HG03039 (cell line): ENCODE data around the gene ZCCHC10.

Source experiments
- ATAC-seq: cut with Tn5 transposase; IDR thresholded peaks from one replicate; pipeline ENCODE4 v1.9.1; 2021; ENCODE audit warnings: mild to moderate bottlenecking, moderate library complexity; ENCODE audit not compliant: unreplicated experiment

The ZCCHC10 gene

DNA sequence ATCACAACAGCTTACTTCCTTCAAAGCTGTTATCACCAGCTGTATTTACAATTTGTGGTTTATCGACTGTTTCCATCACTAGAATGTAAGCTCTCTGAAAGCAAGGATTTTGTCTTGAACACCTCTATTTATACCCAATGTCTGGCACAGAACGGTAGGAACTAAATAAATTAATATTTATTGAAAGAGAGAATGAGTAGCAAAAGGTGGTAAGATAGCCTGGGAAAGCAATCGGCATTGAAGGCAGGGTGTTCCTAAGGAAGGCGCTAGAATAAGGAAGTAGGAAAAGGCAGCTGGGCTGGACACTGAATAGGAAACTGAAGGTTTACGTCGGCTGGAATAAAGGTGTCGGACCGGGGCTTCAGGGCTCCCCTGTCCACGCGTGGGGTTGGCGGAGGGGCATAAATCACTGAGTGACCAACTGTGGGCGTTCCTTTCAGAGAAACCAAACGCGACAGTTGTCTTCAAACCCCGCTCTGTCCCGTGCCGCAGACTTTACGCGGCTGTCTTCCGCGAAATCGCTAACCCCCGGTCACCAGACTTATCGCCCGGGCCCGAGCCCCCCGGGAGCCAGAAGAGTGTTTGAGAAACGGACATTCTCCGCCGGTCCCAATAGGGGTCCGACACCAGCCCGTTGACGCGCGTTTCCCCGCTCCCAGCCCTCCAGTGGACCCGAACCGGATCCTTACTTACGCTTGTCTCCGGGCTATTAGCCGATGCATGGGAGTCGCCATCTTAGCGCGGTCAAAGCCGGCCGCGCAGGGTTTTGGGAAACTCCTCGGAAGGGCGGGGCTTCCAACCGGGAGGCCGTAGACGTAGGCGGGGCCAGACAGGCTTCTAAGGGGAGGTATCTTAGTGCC lies at the start of gene ZCCHC10:
ZCCHC10 (minus strand) TSS at position 746 of the 860 bp plus-strand sequence; CDS start at position 734, 12 bp downstream.
- peak; percentile 77 for ATAC-seq

- ATAC-seq, result no peak
Measured at GRCh38 chr5:133075572-133076536, 49.5 kb upstream of the ZCCHC10 start.

GRCh38 chr5:133072021-133072420 lies 45.7 kb upstream of the ZCCHC10 start:
- no peak for ATAC-seq

DNA sequence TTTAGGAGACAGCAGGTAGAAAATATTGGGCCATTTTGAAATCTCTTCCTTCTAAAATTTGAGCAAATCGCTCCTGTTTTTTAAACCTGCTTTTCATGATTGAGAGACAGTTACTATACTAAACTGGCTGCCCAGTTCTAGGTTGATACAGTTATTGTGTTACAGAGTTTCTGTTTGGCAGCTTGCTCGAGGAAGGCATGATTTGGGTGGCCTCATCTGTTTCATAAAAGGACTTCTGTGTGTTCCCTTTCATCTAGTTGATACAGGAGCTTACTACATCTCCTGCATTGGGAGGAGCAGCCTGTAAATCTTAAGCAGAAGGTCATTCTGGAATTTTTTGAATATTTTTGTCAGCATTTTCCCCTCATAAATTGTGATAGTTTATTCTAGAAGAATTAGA lies 39.7 kb upstream of the ZCCHC10 start:
- no peak for ATAC-seq

- ATAC-seq, result no peak
Measured at GRCh38 chr5:133065471-133065870, 39.1 kb upstream of the ZCCHC10 start.

GRCh38 chr5:133063965-133064364 lies 37.6 kb upstream of the ZCCHC10 start:
- ATAC-seq, result no peak

DNA sequence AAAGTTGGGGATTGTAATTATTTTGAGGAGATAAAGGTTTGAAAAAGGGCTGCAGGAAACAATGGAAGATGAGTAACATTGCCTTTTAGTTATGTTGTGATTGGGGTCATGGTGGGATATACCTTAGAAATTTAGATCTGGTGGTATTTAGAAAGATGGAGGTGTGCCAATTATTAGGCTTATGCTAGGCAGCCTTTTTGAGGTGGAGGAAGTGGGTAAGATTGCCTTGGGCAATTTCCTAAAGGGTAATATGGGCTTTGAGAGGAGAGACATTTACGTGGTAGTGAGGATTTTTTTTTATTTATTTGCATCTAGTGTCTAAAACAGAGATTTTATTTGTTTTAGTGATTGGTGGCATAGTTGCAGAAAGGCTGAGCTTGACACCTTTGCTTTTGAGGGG lies 35.9 kb upstream of the ZCCHC10 start:
- no peak for ATAC-seq

- ATAC-seq, result no peak
Measured at GRCh38 chr5:133059621-133060020, 33.3 kb upstream of the ZCCHC10 start.

- ATAC-seq, result no peak
Measured at GRCh38 chr5:133056891-133057290, 30.5 kb upstream of the ZCCHC10 start.

DNA sequence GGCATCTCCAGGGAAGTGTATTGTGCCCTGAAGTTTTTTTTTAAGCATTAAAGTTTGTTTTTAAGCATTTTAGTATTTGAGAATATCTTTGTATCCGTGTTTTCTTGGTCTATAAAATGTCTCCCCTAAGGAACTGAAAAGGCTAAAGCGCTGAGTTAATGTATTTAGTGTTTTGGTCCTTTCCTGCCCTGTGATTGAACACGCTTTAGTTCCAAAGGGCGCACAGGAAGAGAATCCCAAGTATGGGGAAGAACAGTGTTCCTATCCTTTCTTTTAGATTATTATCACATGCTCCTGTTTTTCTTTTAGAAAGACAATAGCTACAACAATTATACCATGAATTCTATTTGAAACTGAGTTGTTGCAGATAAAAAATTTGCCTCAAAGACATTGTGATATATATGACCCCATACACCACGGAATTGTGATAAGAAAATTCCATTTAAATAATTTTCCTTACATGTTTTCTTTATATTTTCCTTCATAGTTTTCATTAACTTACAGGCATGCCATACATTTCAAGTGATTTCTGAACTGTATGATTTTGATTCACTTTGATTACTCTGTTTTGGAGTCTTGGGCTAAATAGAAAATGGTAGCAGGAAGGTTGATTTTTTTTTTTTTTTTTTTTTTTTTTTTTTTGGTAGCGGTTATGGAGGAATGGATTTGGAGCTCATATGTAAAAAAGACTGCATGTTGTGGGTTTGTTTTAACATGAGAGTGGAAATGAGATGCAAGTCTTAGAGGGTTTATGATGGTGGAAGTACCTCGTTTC lies 28.5 kb upstream of the ZCCHC10 start:
- no peak for ATAC-seq

- no peak for ATAC-seq
Measured at GRCh38 chr5:133053448-133053847, 27.1 kb upstream of the ZCCHC10 start.

DNA sequence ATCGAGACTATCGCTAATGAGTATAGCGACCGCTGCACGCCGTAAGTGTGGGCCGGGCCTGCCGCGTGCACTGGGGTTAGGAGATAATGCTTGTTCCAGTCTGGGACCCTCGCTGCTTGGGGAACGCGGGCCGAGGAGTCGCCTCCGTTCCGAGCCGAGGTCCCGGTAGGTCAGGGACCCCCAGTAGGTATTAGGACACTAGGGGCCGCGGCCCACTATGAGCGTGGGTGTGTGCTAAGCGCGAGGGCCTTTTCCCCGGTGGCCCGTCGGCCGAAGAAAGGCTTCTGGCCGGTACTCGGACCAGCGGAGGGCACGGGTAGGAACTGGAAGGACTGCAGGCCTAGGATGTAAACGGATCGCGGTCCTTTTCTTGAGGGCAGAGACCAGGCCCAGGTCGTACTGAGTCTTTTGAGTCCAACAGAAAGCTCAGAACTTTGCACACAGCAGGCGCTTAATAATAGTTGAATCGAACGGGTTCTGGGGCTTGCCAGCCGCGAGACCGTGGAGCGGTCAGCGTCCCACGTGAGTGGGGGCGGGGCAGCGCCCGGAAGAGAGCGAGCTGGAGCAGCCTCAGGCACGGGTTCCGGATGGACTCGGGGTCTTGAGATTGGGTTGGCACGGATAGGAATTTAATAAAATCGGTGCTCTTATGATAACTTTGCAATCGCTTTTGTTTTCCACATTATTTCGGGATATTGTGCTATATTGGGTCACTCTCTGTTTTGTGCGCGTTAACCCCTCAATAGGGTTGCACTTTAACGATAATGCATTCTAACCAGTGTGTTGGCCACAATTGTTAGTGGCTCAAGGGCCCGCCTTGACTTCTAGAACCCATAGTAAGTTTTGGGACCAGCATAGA lies 26.2 kb upstream of the ZCCHC10 start:
- ATAC-seq, result peak; percentile 25

DNA sequence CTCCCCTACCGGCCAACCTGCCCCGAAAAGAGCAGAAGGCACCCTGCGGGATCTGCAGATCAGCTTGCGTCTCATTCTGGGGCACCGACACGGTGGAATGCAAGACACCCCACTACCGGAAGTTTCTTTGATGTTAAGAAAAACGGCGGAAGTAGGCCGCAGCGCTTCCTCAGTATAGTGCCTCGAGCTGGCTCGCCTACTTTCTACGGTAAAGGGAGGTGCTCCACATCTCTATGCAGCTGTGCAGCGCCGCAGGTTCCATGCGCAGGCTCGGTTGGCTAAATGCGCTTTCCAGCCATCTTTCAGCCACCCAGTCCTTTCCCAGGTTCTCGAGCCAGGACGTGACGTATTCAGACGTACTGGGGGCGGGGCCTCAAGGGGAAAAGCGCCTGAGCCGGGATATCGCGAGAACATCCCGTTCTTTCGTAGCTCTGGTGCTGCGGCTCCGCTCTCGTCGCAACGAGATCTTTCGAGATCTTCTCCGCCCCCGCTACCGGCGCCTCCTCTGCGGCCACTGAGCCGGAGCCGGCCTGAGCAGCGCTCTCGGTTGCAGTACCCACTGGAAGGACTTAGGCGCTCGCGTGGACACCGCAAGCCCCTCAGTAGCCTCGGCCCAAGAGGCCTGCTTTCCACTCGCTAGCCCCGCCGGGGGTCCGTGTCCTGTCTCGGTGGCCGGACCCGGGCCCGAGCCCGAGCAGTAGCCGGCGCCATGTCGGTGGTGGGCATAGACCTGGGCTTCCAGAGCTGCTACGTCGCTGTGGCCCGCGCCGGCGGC lies 25.4 kb upstream of the ZCCHC10 start, which contains the start of gene HSPA4:
HSPA4 (plus strand) TSS at position 472 of the 775 bp plus-strand sequence; CDS start at position 710, 238 bp downstream.
- peak; percentile 81 for ATAC-seq

DNA sequence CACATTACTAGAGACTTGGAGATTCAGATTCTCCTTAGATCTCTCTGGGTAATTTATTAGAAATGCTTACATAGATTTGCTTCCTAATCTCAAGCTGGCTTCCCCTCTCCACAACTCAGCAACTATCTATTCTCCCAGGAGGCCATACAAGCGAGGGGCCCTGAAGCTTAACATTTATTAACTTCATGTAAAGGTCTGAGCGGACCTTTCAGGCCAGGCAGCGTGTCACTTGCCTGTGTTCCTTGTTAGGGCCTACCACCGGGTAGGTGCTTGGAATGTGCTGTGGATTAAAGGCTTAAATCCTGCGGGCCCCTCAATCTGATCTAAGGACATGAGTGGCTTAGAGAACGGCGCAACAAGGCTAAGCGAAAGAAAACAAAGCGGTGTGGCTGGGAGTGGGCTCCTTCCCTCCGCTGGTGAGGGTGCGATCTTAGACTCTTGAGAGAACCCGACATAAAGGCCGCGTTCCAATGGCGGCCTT lies 24.8 kb upstream of the ZCCHC10 start:
- ATAC-seq, result no peak

DNA sequence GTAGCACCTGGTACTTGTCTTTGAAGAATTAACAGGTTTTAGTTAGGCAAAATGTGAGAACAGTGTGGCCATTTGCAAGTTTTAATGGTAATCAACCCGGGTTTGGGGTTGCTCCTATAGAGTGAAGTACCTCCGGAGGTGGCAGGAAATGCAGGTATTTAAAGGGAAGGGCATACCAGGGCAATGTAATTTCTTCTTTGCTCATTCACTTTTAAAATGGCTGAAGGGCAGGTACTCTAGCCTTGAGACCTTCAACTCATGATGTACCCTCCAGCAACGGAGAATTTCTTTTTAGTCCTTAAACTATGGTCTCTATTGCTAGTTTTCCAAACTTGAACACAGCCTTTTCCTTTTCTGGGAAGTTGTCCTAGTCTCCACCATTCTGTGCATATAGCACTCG lies 24.2 kb upstream of the ZCCHC10 start:
- no peak for ATAC-seq

GRCh38 chr5:133049726-133050048 lies 23.3 kb upstream of the ZCCHC10 start:
- ATAC-seq, result no peak

GRCh38 chr5:133048993-133049725 lies 22.8 kb upstream of the ZCCHC10 start:
- ATAC-seq, result no peak

DNA sequence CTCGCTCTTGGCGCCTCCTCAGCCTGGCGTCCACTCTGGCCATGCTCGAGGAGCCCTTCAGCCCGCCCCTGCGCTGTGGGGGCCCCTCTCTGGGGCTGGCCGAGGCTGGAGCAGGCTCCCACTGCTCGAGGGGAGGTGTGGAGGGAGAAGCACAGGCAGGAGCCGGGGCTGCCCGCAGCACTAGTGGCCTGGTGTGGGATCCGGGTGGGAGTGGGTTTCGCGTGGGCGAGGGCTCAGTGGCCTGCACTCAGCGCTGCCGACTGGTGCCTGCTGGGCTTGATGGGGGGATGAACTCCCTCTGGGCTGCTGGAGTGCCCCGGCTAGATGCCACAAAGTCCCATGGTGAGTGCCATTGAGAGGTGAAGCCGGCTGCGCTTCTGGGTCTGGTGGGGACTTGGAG lies 21.1 kb upstream of the ZCCHC10 start:
- ATAC-seq, result no peak
